HEK293T (cell line): ENCODE measurements around the gene RBPMS2.
"Not testable (repeated sequence)": the region's sequence is repeated elsewhere in the genome, so short reads cannot be mapped to it uniquely, and the experiment has no call there.

Experiments
- CTCF ChIA-PET: fragments of 350-600 bp; formaldehyde crosslinking; extraction: SDS; loops from one replicate; lab custom pipeline; 2021; ENCODE audit warnings: antibody characterized with exemption, inconsistent platforms; lab: Yijun Ruan, JAX
- POLR2A ChIA-PET: fragments of 350-600 bp; formaldehyde crosslinking; extraction: SDS; loops from one replicate; lab custom pipeline; 2020; ENCODE audit warnings: antibody characterized with exemption, inconsistent platforms; lab: Yijun Ruan, JAX
- DNase-seq: peaks from one replicate; pipeline ENCODE4 v3.0.0; 2012; ENCODE audit warnings: mixed read lengths; ENCODE audit errors: extremely low spot score
- ARNT ChIP-seq: fragments of 450-650 bp; IDR thresholded peaks from 2 replicates; pipeline ENCODE4 v1.6.1; 2017; ENCODE audit warnings: mild to moderate bottlenecking
- BHLHE40 ChIP-seq: fragments of 450-650 bp; IDR thresholded peaks from 2 replicates; pipeline ENCODE4 v1.6.1; 2016; ENCODE audit warnings: mild to moderate bottlenecking, moderate library complexity, borderline replicate concordance
- CTBP1 ChIP-seq: fragments of 450-650 bp; IDR thresholded peaks from 2 replicates; pipeline ENCODE4 v1.6.1; 2016; ENCODE audit warnings: borderline replicate concordance
- ELF4 ChIP-seq: fragments of 450-650 bp; IDR thresholded peaks from 2 replicates; pipeline ENCODE4 v1.6.1; 2017; ENCODE audit warnings: antibody characterized with exemption
- FOXA1 ChIP-seq: fragments of 450-650 bp; IDR thresholded peaks from 2 replicates; pipeline ENCODE4 v1.6.1; 2016; ENCODE audit warnings: mild to moderate bottlenecking
- FOXK2 ChIP-seq: fragments of 450-650 bp; IDR thresholded peaks from 2 replicates; pipeline ENCODE4 v1.6.1; 2016; ENCODE audit warnings: mild to moderate bottlenecking
- FOXM1 ChIP-seq: fragments of 450-650 bp; IDR thresholded peaks from 2 replicates; pipeline ENCODE4 v1.6.1; 2017; ENCODE audit warnings: mild to moderate bottlenecking, borderline replicate concordance
- HDGF ChIP-seq: fragments of 450-650 bp; IDR thresholded peaks from 2 replicates; pipeline ENCODE4 v1.6.1; 2017; ENCODE audit warnings: antibody characterized with exemption, borderline replicate concordance
- L3MBTL2 ChIP-seq: fragments of 450-650 bp; conservative IDR thresholded peaks from 2 replicates; pipeline ENCODE4 v1.6.1; 2016; ENCODE audit warnings: mild to moderate bottlenecking
- LEF1 ChIP-seq: fragments of 450-650 bp; IDR thresholded peaks from 2 replicates; pipeline ENCODE4 v1.6.1; 2017; ENCODE audit warnings: mild to moderate bottlenecking, borderline replicate concordance
- NFRKB ChIP-seq: fragments of 450-650 bp; IDR thresholded peaks from 2 replicates; pipeline ENCODE4 v1.6.1; 2016; ENCODE audit warnings: mild to moderate bottlenecking, moderate library complexity
- SP1 ChIP-seq: fragments of 450-650 bp; IDR thresholded peaks from 2 replicates; pipeline ENCODE4 v1.6.1; 2017
- SUZ12 ChIP-seq: fragments of 450-650 bp; IDR thresholded peaks from 2 replicates; pipeline ENCODE4 v1.6.1; 2016; ENCODE audit warnings: mild to moderate bottlenecking
- TARDBP ChIP-seq: fragments of 450-650 bp; IDR thresholded peaks from 2 replicates; pipeline ENCODE4 v1.6.1; 2016
- ZNF384 ChIP-seq: fragments of 450-650 bp; IDR thresholded peaks from 2 replicates; pipeline ENCODE4 v1.6.1; 2016
- TF ChIP-seq, protein P1 (sequence below): fragments of 450-650 bp; IDR thresholded peaks from 2 replicates; pipeline ENCODE4 v1.6.1; 2016

The RBPMS2 gene

DNA sequence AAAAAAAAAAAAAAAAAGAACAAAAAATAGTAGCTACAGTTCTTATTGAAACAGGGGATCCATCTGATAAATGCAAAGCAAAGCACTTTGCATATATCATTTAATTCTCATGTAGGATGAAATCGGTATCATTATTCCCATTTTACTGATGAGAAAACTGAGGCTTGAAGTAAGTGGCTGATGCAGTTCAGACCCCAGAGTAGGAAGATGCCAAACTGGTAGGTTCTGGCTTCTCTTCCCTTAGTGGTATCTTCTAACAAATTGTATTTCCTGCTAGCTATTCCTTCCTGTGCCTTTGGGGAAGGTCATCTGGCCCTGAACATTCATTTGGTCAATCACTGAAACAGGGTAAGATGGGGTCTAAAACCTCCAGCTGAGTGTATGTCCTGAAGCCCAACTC lies 28.1 kb upstream of the RBPMS2 start:
- no peak for TF ChIP-seq BHLHE40
- no peak for TF ChIP-seq ELF4
- TF ChIP-seq, protein P1, sequence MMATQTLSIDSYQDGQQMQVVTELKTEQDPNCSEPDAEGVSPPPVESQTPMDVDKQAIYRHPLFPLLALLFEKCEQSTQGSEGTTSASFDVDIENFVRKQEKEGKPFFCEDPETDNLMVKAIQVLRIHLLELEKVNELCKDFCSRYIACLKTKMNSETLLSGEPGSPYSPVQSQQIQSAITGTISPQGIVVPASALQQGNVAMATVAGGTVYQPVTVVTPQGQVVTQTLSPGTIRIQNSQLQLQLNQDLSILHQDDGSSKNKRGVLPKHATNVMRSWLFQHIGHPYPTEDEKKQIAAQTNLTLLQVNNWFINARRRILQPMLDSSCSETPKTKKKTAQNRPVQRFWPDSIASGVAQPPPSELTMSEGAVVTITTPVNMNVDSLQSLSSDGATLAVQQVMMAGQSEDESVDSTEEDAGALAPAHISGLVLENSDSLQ, result no peak
- TF ChIP-seq SUZ12, result no peak
- TF ChIP-seq NFRKB, result no peak
- TF ChIP-seq CTBP1, result no peak
- TF ChIP-seq ZNF384, result no peak
- TF ChIP-seq FOXM1, result no peak
- CTCF ChIA-PET, result no interaction called here
- no peak for DNase-seq
- POLR2A ChIA-PET, result no interaction called here

DNA sequence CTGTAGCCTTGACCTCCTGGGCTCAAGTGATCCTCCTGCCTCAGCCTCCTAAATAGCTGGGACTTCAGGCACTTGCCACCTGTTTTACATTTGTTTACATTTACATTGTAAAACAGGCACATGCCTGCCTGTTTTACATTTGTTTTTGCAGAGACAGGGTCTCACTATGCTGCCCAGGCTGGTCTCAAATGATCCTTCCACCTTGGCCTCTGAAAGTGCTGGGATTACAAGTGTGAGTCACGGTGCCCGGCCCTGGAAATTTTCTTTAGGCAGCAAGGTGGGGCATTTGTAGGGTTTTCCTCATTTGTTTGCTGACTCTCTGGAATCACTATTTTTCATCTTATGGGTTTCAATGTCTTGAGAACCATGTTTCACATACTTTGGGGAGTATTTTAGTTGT lies 25.1 kb upstream of the RBPMS2 start:
- ChIA-PET CTCF (no interaction called here), POLR2A (no interaction called here)
- DNase-seq, result no peak
- TF ChIP-seq SP1 (no peak), FOXA1 (no peak), CTBP1 (no peak), TARDBP (no peak), BHLHE40 (no peak), L3MBTL2 (no peak), FOXM1 (no peak), ZNF384 (no peak), SUZ12 (no peak), ARNT (no peak), ELF4 (no peak), HDGF (no peak), NFRKB (no peak), FOXK2 (no peak), LEF1 (no peak)
- TF ChIP-seq, protein P1, result no peak

GRCh38 chr15:64798905-64799304 lies 23.5 kb upstream of the RBPMS2 start:
- CTCF ChIA-PET, POLR2A ChIA-PET: not testable (repeated sequence)

DNA sequence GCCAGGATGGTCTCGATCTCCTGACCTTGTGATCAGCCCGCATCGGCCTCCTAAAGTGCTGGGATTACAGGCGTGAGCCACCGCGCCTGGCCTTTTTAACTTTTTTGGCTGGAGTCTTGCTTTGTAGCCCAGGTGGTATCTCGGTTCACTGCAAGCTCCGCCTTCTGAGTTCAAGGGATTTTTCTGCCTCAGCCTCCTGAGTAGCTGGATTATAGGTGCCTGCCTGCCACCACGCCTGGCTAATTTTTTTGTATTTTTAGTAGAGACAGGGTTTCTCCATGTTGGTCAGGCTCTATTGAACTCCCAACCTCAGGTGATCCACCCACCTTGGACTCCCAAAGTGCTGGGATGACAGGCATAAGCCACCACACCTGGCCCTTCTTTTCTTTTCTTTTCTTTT lies 20.5 kb upstream of the RBPMS2 start:
- POLR2A ChIA-PET, DNase-seq, CTCF ChIA-PET: not testable (repeated sequence)

More at GRCh38 chr15:64798905-64799304, 23.5 kb upstream of the RBPMS2 start:
- DNase-seq, result not testable (repeated sequence)

DNA sequence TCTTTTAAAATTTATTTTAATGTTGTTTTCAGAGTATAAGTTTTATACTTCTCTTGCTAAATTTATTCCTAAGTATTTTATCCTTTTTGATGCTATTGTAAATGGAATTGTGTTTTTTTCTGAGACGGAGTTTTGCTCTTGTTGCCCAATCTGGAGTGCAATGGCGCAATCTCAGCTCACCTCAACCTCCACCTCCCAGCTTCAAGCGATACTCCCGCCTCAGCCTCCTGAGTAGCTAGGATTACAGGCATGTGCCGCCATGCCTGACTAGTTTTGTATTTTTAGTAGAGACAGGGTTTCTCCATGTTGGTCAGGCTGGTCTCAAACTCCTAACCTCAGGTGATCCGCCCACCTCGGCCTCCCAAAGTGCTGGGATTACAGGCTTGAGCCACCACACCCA lies 19.9 kb upstream of the RBPMS2 start:
- CTCF ChIA-PET, result interaction anchor here (0.6 kb wide), 1 partner anchor 51 kb away, joined by 6 read pairs; no protein-coding TSS in a partner anchor
- DNase-seq, POLR2A ChIA-PET: not testable (repeated sequence)

- CTCF ChIA-PET, result interaction anchor here (1.6 kb wide), 1 partner anchor 18 kb away, joined by 3 read pairs; no protein-coding TSS in a partner anchor
- TF ChIP-seq HDGF, result no peak
- TF ChIP-seq BHLHE40, result no peak
- no peak for TF ChIP-seq L3MBTL2
- TF ChIP-seq, protein P1, result no peak
- no peak for TF ChIP-seq ZNF384
- TF ChIP-seq FOXA1, result no peak
- TF ChIP-seq SP1, result no peak
- TF ChIP-seq SUZ12, result no peak
- TF ChIP-seq CTBP1, result no peak
- TF ChIP-seq ARNT, result no peak
- TF ChIP-seq NFRKB, result no peak
- no peak for TF ChIP-seq TARDBP
- no peak for TF ChIP-seq FOXM1
- TF ChIP-seq FOXK2, result no peak
- TF ChIP-seq ELF4, result no peak
- POLR2A ChIA-PET, result no interaction called here
- no peak for DNase-seq
Observed at GRCh38 chr15:64792282-64792681, 16.9 kb upstream of the RBPMS2 start.

DNA sequence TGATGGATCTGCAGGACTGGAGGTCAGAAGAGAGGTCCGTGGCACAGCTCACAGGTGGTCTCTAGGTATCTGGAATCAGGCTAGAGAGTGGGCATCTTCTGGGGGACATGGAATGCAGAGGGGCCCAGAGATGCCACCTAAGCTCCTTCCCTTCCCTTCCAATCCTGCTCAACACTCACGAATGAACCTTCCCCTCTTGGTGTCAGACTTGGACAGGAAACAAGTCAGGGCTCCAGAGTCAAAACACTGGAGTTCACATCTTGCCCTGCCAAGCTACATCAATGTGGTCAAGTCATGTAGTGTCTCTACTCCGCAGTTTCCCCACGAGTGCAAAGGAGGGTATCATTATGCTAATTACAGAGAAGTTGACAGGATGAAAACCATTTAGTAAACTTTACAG lies 16.0 kb upstream of the RBPMS2 start:
- CTCF ChIA-PET, result interaction anchor here (1.6 kb wide), 1 partner anchor 19 kb away, joined by 3 read pairs; no protein-coding TSS in a partner anchor
- DNase-seq, result no peak
- POLR2A ChIA-PET, result no interaction called here
- TF ChIP-seq, protein P1, result no peak
- TF ChIP-seq NFRKB, result no peak
- no peak for TF ChIP-seq SP1
- no peak for TF ChIP-seq HDGF
- no peak for TF ChIP-seq ZNF384
- no peak for TF ChIP-seq TARDBP
- no peak for TF ChIP-seq ELF4
- TF ChIP-seq LEF1, result no peak
